ENCODE measurements around the gene SSBP3.
"Not testable (repeated sequence)": the region's sequence is repeated elsewhere in the genome, so short reads cannot be mapped to it uniquely, and the experiment has no call there.

SSBP3 gene

DNA sequence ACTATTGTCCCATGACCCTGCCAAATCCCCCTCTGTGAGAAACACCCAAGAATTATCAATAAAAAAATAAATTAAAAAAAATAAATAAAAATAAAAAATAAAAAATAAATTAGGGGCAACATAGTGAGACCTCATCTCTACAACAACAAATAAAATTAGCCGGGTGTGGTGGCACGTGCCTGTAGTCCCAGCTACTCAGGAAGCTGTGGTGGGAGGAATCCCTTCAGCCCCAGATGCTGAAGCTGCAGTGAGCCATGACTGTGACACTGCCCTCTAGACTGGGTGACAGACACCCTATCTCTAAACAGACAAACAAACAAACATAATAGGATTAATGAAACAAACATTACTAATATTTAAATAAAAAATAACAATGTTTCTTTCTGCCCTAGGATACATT lies 171.9 kb downstream of the SSBP3 start:
- no peak for DNase-seq (ENCODE audit: low read depth)
- no peak overlapping the region for H3K4me3 ChIP-seq (ENCODE audit: low read depth, low read length)
- TF ChIP-seq, protein P1, sequence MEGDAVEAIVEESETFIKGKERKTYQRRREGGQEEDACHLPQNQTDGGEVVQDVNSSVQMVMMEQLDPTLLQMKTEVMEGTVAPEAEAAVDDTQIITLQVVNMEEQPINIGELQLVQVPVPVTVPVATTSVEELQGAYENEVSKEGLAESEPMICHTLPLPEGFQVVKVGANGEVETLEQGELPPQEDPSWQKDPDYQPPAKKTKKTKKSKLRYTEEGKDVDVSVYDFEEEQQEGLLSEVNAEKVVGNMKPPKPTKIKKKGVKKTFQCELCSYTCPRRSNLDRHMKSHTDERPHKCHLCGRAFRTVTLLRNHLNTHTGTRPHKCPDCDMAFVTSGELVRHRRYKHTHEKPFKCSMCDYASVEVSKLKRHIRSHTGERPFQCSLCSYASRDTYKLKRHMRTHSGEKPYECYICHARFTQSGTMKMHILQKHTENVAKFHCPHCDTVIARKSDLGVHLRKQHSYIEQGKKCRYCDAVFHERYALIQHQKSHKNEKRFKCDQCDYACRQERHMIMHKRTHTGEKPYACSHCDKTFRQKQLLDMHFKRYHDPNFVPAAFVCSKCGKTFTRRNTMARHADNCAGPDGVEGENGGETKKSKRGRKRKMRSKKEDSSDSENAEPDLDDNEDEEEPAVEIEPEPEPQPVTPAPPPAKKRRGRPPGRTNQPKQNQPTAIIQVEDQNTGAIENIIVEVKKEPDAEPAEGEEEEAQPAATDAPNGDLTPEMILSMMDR (conservative IDR thresholded peaks at IDR 0.05; ENCODE audit: low read depth, low read length): no peak

DNA sequence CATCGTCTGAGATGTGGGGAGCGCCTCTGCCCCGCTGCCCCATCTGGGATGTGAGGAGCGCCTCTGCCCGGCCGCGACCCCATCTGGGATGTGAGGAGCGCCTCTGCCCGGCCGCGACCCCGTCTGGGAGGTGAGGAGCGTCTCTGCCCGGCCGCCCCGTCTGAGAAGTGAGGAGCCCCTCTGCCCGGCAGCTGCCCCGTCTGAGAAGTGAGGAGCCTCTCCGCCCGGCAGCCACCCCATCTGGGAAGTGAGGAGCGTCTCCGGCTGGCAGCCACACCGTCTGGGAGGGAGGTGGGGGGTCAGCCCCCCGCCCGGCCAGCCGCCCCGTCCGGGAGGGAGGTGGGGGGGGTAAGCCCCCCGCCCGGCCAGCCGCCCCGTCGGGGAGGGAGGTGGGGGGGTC lies 173.0 kb downstream of the SSBP3 start:
- not testable (repeated sequence) for DNase-seq (ENCODE audit: low read depth); H3K4me3 ChIP-seq (ENCODE audit: low read depth, low read length)

DNA sequence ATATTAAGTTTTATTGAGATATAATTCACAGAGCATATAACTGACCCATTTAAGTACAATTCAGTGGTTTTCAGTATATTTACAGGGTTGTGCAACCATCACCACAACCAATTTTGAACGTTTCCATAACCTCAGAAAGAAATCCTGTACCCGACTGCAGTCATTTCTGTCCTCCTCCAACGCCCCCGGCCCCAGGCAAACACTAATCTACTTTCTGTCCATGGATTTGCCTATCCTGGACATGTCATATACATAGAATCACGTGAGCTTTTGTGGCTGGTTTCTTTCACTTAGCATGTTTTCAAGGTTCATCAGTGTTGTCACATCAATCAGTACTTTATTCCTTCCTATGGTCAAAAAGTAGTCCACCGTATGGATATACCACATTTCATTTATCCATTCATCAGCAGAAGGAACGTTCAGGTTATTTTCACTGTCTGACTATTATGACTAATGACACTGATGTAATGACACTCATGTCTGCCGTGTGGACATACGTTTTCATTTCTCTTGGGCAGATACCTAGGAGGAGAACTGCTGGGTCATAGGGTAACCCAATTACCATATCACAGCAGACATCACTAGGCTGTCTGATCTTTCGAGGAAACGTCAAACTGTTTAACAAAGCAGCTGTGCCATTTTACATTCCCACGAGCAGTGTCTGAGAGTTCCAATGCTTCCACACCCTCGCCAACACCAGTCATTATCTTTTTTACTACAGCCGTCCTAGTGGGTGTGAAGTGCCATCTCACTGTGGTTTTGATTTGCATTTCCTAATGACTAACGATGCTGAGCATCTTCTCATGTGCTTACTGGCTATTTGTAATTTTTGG lies 175.5 kb downstream of the SSBP3 start:
- TF ChIP-seq, protein P1 (conservative IDR thresholded peaks at IDR 0.05; ENCODE audit: low read depth, low read length): no peak
- H3K4me3 ChIP-seq (ENCODE audit: low read depth, low read length): no peak overlapping the region
- DNase-seq (ENCODE audit: low read depth): no peak

DNA sequence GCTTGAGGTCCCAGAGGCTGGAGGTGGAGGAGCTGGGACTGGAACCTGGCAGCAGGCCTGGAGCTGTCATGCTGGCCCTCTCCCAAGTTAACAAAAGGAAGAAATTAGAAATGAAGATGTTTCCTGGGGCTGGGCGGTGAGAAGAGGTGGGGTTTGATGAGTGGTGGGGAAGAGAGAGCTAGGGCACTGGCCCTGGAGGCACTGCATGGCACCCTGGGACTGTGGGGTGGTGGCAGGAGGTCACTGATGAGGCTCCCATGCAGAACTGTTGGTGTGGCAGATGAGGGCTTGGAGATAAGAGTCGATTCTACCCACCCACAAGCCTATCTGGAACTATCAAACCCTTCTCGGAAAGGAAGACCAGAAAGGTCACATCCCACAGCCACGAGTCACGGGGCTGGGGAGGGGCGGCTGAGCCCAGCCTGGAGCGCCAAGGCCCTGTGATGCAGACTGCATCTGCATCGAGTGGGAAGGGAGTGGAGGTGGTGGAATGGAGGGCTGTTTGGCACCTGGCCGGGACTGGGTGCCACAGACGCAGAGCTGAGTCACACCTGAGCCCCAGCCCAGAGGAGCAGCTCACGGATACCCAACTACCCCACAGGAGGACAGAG lies 176.8 kb downstream of the SSBP3 start:
- DNase-seq (ENCODE audit: low read depth): peak; percentile 49
- no peak overlapping the region for H3K4me3 ChIP-seq (ENCODE audit: low read depth, low read length)
- TF ChIP-seq, protein P1 (conservative IDR thresholded peaks at IDR 0.05; ENCODE audit: low read depth, low read length): no peak

DNA sequence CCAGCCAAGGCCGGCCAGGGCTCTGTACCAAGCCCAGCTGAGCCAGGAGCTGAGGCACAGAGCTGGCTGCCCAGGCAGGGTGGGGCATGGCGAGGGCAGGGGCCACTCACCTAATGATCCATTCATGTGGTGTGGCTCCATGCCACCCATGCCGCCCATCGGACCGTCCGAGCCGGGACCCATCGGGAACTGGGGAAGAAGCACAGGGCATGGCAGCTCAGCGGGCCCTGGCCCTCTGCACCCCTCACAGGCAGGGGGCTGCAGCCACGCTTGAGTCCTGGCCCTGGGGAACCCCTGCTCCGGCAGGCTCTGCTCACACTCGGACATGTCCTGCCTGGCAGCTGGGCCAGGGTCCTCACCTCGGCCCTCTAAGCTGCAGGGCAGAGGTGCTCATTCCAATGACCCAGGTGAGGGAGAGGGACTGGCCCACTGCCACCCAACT lies 177.5 kb downstream of the SSBP3 start:
- TF ChIP-seq, protein P1 (conservative IDR thresholded peaks at IDR 0.05; ENCODE audit: low read depth, low read length): no peak
- DNase-seq (ENCODE audit: low read depth): no peak
- H3K4me3 ChIP-seq (ENCODE audit: low read depth, low read length): no peak overlapping the region

DNA sequence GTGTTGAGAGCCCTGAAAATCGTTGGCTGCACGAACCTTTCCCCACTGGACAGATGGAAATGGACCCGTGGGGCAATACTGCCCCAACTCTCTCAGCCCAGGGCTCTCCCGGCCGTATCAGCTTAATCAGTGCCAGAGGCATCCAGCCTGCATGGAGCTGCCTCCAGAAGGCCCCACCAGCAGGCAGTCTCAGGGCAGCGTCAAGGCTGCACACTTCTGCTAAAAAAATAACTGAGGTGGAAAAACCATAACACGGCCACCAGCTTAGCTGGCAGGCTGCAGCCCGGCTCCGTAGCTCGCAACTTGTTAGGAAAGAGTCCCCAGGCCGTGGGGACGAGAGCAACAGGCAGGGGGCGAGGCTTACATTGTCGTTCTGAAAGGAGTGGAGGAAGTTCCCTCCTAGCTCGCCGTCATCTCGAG lies 178.3 kb downstream of the SSBP3 start:
- TF ChIP-seq, protein P1 (conservative IDR thresholded peaks at IDR 0.05; ENCODE audit: low read depth, low read length): peak; percentile 8
- DNase-seq (ENCODE audit: low read depth): no peak

DNA sequence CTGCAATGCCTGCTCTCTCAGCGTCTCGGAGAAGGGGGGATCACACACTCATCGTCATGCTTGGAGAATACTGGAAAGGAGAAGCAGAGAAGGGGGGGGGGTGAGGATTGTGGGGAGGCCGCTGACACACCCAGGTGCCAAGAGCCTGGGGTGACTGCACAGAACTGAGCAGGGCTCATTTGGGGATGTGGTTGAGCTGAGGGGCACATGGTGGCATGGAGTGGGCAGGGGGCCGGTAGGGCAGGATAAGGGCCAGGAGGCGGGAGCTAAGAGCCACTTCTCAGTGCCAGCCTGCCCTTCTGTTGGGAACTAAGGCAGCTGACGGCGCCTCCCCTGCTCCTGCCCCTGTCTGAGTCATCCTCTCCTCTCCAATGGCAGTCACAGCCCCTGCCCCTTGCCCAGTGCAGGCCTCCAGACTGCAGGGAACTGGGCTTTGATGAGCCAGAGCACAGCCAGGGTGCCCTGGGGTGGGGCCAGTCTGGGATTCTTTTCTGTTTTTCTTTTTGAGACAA lies 179.0 kb downstream of the SSBP3 start:
- TF ChIP-seq, protein P1 (conservative IDR thresholded peaks at IDR 0.05; ENCODE audit: low read depth, low read length): no peak
- peak; percentile 26 for DNase-seq (ENCODE audit: low read depth)
- H3K4me3 ChIP-seq (ENCODE audit: low read depth, low read length): no peak overlapping the region

More for the DNA sequence above, 178.3 kb downstream of the SSBP3 start:
- no peak overlapping the region for H3K4me3 ChIP-seq (ENCODE audit: low read depth, low read length)
